ENCODE measurements around the gene CAPS.
"Not testable (repeated sequence)": the region's sequence is repeated elsewhere in the genome, so short reads cannot be mapped to it uniquely, and the experiment has no call there.

Gene CAPS

GRCh38 chr19:5883157-5883873 lies 30.7 kb upstream of the CAPS start:
- H3K4me1 Mint-ChIP-seq (ENCODE audit: low read depth); H3K27me3 Mint-ChIP-seq (ENCODE audit: low read depth); H3K36me3 Mint-ChIP-seq (ENCODE audit: low read depth); H3K9me3 Mint-ChIP-seq; H3K4me3 Mint-ChIP-seq; H3K27ac Mint-ChIP-seq; DNase-seq (ENCODE audit: low spot score): not testable (repeated sequence)

DNA sequence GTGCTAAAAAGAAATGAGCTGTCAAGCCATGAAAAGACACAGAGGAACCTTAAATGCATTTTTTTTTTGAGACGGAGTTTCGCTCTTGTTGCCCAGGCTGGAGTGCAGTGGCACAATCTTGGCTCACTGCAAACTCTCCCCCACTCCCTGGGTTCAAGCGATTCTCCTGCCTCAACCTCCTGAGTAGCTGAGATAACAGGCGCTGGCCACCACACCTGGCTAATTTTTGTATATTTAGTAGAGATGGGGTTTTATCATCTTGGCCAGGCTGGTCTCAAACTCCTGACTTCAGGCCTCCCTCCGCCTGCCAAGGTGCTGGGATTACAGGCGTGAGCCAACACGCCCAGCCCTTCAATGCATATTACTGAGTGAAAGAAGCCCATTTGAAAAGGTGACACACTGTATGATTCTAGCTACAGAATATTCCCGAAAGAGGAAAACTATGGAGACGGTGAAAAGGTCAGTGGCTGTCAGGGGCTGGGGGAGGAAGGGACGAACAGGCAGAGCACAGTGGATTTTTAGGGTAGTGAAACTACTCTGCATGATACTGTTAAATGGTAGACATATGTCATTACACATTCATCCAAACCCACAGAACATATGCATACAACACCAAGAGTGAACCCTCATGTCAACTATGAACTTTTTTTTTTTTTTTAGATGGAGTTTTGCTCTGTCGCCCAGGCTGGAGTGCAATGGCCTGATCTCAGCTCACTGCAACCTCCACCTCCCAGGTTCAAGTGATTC lies 29.8 kb upstream of the CAPS start:
- H3K27ac Mint-ChIP-seq, result not testable (repeated sequence)

GRCh38 chr19:5889288-5889971 lies 24.6 kb upstream of the CAPS start:
- no peaks in the 10 kb centered on the region for H3K9me3 Mint-ChIP-seq
- no peaks in the 10 kb centered on the region for H3K36me3 Mint-ChIP-seq (ENCODE audit: low read depth)
- H3K27me3 Mint-ChIP-seq (ENCODE audit: low read depth), result peaks cover 5% of the 10 kb centered on the region
- no peaks in the 10 kb centered on the region for H3K4me1 Mint-ChIP-seq (ENCODE audit: low read depth)
- no peak overlapping the region for H3K27ac Mint-ChIP-seq
- H3K4me3 Mint-ChIP-seq, result no peak overlapping the region
- no peak for DNase-seq (ENCODE audit: low spot score)

More for the DNA sequence above, 29.8 kb upstream of the CAPS start:
- H3K27me3 Mint-ChIP-seq (ENCODE audit: low read depth); H3K9me3 Mint-ChIP-seq; DNase-seq (ENCODE audit: low spot score); H3K36me3 Mint-ChIP-seq (ENCODE audit: low read depth); H3K4me3 Mint-ChIP-seq; H3K4me1 Mint-ChIP-seq (ENCODE audit: low read depth): not testable (repeated sequence)

DNA sequence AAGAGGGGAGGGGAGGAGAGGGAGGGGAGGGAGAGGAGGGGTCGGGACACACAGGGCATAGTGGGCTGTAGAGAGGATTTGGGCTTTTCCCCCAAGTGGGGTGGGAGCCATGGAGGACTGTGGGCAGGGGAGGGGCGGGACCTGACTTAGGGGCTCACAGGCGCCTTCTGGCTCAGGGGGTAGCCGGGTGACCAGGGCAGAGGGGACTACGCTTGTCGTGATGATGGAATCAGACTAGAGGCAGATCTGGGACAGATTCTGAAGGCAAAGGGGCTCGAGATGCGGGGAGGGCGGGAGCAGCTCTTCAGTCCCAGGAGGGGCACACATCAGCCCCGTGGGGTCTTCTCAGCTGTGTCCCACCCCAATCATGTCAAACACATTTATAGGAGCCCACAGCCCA lies 24.0 kb upstream of the CAPS start:
- Mint-ChIP-seq H3K9me3 (no peaks in the 10 kb centered on the region), H3K27me3 (ENCODE audit: low read depth) (peaks cover 5% of the 10 kb centered on the region), H3K4me3 (no peak overlapping the region), H3K4me1 (ENCODE audit: low read depth) (no peaks in the 10 kb centered on the region), H3K36me3 (ENCODE audit: low read depth) (no peaks in the 10 kb centered on the region), H3K27ac (no peak overlapping the region)
- DNase-seq (ENCODE audit: low spot score), result no peak

GRCh38 chr19:5891572-5891937 lies 22.5 kb upstream of the CAPS start:
- no peak for DNase-seq (ENCODE audit: low spot score)
- peaks cover 3% of the 10 kb centered on the region for H3K36me3 Mint-ChIP-seq (ENCODE audit: low read depth)
- H3K4me1 Mint-ChIP-seq (ENCODE audit: low read depth), result no peaks in the 10 kb centered on the region
- no peak overlapping the region for H3K4me3 Mint-ChIP-seq
- H3K27me3 Mint-ChIP-seq (ENCODE audit: low read depth), result peaks cover 5% of the 10 kb centered on the region
- no peak overlapping the region for H3K27ac Mint-ChIP-seq
- H3K9me3 Mint-ChIP-seq, result no peaks in the 10 kb centered on the region

- H3K4me3 Mint-ChIP-seq, result no peak overlapping the region
- H3K27ac Mint-ChIP-seq, result no peak overlapping the region
Measured at GRCh38 chr19:5891938-5892771, 21.9 kb upstream of the CAPS start.

DNA sequence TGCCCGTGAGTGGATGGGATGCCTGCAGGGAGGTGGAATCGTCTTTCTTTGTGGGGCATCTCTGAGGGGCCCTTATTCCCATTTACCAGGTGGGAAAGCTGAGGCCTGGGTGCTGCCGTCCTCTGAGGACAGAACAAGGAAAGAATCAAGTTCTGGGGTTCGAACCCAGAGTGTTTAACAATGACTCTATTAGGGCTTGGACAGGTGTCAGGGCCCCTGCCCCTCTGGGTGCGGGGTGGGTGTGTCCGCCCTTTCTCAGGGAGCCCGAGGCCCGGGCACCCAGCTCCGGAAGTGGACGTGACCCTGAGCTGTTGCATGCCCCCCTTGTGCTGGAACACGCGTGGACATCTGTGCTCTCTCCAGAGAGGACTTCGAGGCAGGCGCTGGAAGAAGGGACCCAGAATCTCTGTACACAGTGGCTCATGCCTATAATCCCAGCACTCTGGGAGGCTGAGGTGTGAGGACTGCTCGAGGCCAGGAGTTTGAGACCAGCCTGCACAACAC lies 21.2 kb upstream of the CAPS start:
- Mint-ChIP-seq H3K36me3 (ENCODE audit: low read depth) (peaks cover 3% of the 10 kb centered on the region), H3K9me3 (no peaks in the 10 kb centered on the region), H3K27ac (no peak overlapping the region), H3K4me3 (no peak overlapping the region), H3K4me1 (ENCODE audit: low read depth) (no peaks in the 10 kb centered on the region), H3K27me3 (ENCODE audit: low read depth) (peaks cover 5% of the 10 kb centered on the region)
- no peak for DNase-seq (ENCODE audit: low spot score)

More at GRCh38 chr19:5891938-5892771, 21.9 kb upstream of the CAPS start:
- no peaks in the 10 kb centered on the region for H3K9me3 Mint-ChIP-seq
- H3K36me3 Mint-ChIP-seq (ENCODE audit: low read depth), result peaks cover 3% of the 10 kb centered on the region
- H3K27me3 Mint-ChIP-seq (ENCODE audit: low read depth), result peaks cover 5% of the 10 kb centered on the region
- H3K4me1 Mint-ChIP-seq (ENCODE audit: low read depth), result no peaks in the 10 kb centered on the region
- no peak for DNase-seq (ENCODE audit: low spot score)

GRCh38 chr19:5893296-5893903 lies 20.7 kb upstream of the CAPS start:
- Mint-ChIP-seq H3K27ac (no peak overlapping the region), H3K27me3 (ENCODE audit: low read depth) (peaks cover 5% of the 10 kb centered on the region), H3K4me3 (no peak overlapping the region), H3K36me3 (ENCODE audit: low read depth) (peaks cover 3% of the 10 kb centered on the region), H3K4me1 (ENCODE audit: low read depth) (no peaks in the 10 kb centered on the region), H3K9me3 (no peaks in the 10 kb centered on the region)
- DNase-seq (ENCODE audit: low spot score), result no peak

- H3K9me3 Mint-ChIP-seq, result no peaks in the 10 kb centered on the region
- peaks cover 5% of the 10 kb centered on the region for H3K27me3 Mint-ChIP-seq (ENCODE audit: low read depth)
- DNase-seq (ENCODE audit: low spot score), result no peak
- no peaks in the 10 kb centered on the region for H3K4me1 Mint-ChIP-seq (ENCODE audit: low read depth)
- H3K36me3 Mint-ChIP-seq (ENCODE audit: low read depth), result peaks cover 3% of the 10 kb centered on the region
- no peak overlapping the region for H3K27ac Mint-ChIP-seq
- H3K4me3 Mint-ChIP-seq, result no peak overlapping the region
Measured at GRCh38 chr19:5893907-5894703, 19.9 kb upstream of the CAPS start.

DNA sequence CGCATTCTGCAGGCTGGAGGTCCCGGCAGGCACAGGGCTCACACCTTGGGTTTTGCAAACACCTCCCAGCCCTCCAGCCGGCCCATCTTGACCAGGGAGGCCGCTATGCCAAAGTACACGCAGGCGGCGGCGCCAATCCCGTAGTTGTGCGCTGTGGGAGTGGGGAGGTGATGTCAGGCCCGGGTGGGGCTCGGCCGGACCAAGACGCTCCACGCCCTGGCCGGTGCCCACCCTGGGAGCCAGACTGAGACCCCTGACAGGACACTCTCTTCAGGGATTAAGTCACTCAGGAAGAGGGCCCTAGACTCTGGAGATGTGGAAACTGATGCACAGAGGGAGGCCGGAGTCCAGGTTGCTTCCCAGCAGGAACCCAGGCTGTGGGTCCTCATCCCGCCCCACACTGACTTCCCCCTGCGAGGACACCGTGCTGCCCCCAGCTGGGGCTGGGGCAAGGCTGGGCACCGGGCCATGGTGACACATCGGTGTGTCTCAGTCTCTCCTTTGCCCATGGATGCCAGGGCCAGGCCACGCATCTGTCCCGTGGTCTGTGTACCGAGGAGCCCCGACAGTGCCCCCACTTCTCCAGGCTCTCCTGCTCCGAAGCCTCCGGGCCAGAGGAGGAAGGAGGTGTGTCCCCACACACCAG lies 19.2 kb upstream of the CAPS start:
- DNase-seq (ENCODE audit: low spot score), result no peak
- H3K27ac Mint-ChIP-seq, result no peak overlapping the region
- no peaks in the 10 kb centered on the region for H3K9me3 Mint-ChIP-seq
- H3K36me3 Mint-ChIP-seq (ENCODE audit: low read depth), result peaks cover 3% of the 10 kb centered on the region
- H3K4me3 Mint-ChIP-seq, result no peak overlapping the region
- no peaks in the 10 kb centered on the region for H3K4me1 Mint-ChIP-seq (ENCODE audit: low read depth)
- H3K27me3 Mint-ChIP-seq (ENCODE audit: low read depth), result peaks cover under 1% of the 10 kb centered on the region

GRCh38 chr19:5895409-5895808 lies 18.6 kb upstream of the CAPS start:
- Mint-ChIP-seq H3K27me3 (ENCODE audit: low read depth) (no peaks in the 10 kb centered on the region), H3K36me3 (ENCODE audit: low read depth) (peaks cover 7% of the 10 kb centered on the region), H3K4me1 (ENCODE audit: low read depth) (no peaks in the 10 kb centered on the region), H3K9me3 (no peaks in the 10 kb centered on the region), H3K4me3 (no peak overlapping the region), H3K27ac (no peak overlapping the region)
- no peak for DNase-seq (ENCODE audit: low spot score)

GRCh38 chr19:5895890-5896289 lies 18.2 kb upstream of the CAPS start:
- Mint-ChIP-seq H3K36me3 (ENCODE audit: low read depth) (peaks cover 7% of the 10 kb centered on the region), H3K4me3 (no peak overlapping the region), H3K27ac (no peak overlapping the region), H3K4me1 (ENCODE audit: low read depth) (peaks cover under 1% of the 10 kb centered on the region), H3K27me3 (ENCODE audit: low read depth) (no peaks in the 10 kb centered on the region), H3K9me3 (no peaks in the 10 kb centered on the region)
- DNase-seq (ENCODE audit: low spot score), result no peak

All from T-helper 2 cell treated with Interferon-gamma antibody and Interleukin-4, amounts not matched to agents 5 μg/mL and 100 μg/mL, for 36 hours (primary cell).